Tibial nerve (tissue), 4 donors: ENCODE measurements around the gene RWDD2A.
A peak's percentile ranks its signal among the peaks of the same experiment; 100 is the strongest.

Experiments
- EP300 ChIP-seq, 2 donors: sonication (generic); formaldehyde crosslinking; IDR thresholded peaks; one replicate each; pipeline ENCODE4 v1.6.1; 2017; ENCODE audit warnings: antibody characterized with exemption in 2 of 2, mild to moderate bottlenecking in 1 of 2
- POLR2A ChIP-seq, 2 donors: fragments of 450-650 bp; IDR thresholded peaks; one replicate each; pipeline ENCODE4 v1.6.1; 2017; ENCODE audit warnings: antibody characterized with exemption in 2 of 2, mild to moderate bottlenecking in 2 of 2, moderate library complexity in 2 of 2
- TF ChIP-seq, protein P1 (sequence below), 5 experiments: fragments of 200-600 bp in 3 of 5; fragments of 450-650 bp in 2 of 5; sonication (generic) in 3 of 5; IDR thresholded peaks; one replicate each; pipeline ENCODE4 v1.5.1; 2016 to 2019; ENCODE audit warnings: antibody characterized with exemption in 5 of 5, mild to moderate bottlenecking in 3 of 5, moderate library complexity in 2 of 5

DNA sequence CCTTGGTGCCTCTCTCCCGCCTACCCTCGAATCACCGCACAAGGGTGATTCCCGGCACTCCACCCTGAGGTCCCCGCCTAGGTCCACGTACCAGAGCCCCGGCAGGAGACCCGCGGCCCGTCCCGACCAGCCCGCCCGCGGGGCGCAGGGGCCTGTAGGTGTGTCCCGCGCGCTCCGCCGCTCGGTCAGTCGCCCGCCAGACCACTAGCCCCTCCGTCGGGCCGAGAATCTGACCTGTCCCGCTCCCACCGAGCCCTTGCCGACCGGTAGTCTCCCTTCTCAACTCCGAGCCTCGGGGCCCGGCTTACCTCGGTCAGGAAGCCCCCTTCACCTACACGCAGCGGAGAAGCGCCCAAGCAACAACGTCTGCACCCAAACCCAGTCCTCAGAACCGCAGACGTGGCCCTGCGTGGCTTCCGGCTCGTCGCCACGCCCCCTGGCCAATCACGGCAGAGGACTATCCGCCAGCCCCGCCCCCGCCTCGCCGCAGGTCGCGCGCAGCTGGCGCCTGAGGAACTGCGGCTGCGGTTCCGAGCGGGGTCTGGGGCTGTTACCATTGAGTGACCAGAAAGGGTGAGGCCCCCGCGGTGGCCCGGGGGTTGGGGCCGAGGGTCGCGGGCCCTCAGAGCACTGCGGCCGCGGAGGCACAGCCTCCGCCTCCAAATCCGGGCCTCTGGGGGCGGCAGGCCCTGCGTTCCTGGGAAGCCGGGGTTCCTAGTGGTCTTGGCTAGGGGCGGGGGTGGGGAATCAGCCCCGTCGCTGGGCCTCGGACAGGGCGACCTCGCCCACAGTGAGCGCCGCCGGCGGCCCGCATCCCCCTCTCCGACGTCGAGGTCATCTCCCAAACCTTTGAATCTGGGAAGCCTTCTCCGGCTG lies at the start of gene RWDD2A, which contains the start of gene PGM3:
- TF ChIP-seq, protein P1, sequence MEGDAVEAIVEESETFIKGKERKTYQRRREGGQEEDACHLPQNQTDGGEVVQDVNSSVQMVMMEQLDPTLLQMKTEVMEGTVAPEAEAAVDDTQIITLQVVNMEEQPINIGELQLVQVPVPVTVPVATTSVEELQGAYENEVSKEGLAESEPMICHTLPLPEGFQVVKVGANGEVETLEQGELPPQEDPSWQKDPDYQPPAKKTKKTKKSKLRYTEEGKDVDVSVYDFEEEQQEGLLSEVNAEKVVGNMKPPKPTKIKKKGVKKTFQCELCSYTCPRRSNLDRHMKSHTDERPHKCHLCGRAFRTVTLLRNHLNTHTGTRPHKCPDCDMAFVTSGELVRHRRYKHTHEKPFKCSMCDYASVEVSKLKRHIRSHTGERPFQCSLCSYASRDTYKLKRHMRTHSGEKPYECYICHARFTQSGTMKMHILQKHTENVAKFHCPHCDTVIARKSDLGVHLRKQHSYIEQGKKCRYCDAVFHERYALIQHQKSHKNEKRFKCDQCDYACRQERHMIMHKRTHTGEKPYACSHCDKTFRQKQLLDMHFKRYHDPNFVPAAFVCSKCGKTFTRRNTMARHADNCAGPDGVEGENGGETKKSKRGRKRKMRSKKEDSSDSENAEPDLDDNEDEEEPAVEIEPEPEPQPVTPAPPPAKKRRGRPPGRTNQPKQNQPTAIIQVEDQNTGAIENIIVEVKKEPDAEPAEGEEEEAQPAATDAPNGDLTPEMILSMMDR (IDR thresholded peaks at IDR 0.05) = peak in 1 of 5 experiments; percentile 10
- TF ChIP-seq POLR2A (IDR thresholded peaks at IDR 0.05) (peak; percentile 70 to 88), EP300 (IDR thresholded peaks at IDR 0.05) (peak in 1 of 2 donors; percentile 90)
